Stimulated activated CD4-positive, alpha-beta T cell treated with anti-CD3 and anti-CD28 coated beads, Interleukin-1b, Interleukin-23, amount 100 ng/mL, for 1 hour (primary cell): ENCODE results near the gene CFAP53.
"Not testable (repeated sequence)": the region's sequence is repeated elsewhere in the genome, so short reads cannot be mapped to it uniquely, and the experiment has no call there.

ENCODE experiments used
- DNase-seq, 2 donors: peaks; one replicate each; pipeline ENCODE4 v3.0.0-alpha.2; 2020; ENCODE audit warnings: low read depth in 2 of 2

Gene CFAP53

GRCh38 chr18:50266248-50266704 lies at the start of gene CFAP53:
Gene CFAP53, minus strand, starts transcription at chr18:50266495. Its CDS starts 91 bp downstream, at chr18:50266404.
- DNase-seq: peak; percentile 36 to 55

GRCh38 chr18:50315100-50315871 lies 49.0 kb upstream of the CFAP53 start:
- DNase-seq: no peak

- no peak for DNase-seq
Observed at GRCh38 chr18:50313873-50314460, 47.7 kb upstream of the CFAP53 start.

- no peak for DNase-seq
Observed at GRCh38 chr18:50313031-50313607, 46.8 kb upstream of the CFAP53 start.

- DNase-seq: no peak
Observed at GRCh38 chr18:50312296-50313030, 46.2 kb upstream of the CFAP53 start.

- no peak for DNase-seq
Observed at GRCh38 chr18:50311650-50312049, 45.4 kb upstream of the CFAP53 start.

- DNase-seq: no peak
Observed at GRCh38 chr18:50310080-50310479, 43.8 kb upstream of the CFAP53 start.

- not testable (repeated sequence) for DNase-seq
Observed at GRCh38 chr18:50308851-50309250, 42.6 kb upstream of the CFAP53 start.

- DNase-seq: peak; percentile 72 to 75
Observed at GRCh38 chr18:50307738-50308470, 41.6 kb upstream of the CFAP53 start.

GRCh38 chr18:50307400-50307737 lies 41.1 kb upstream of the CFAP53 start:
- DNase-seq: no peak

GRCh38 chr18:50306944-50307343 lies 40.6 kb upstream of the CFAP53 start:
- DNase-seq: no peak

GRCh38 chr18:50301074-50301473 lies 34.8 kb upstream of the CFAP53 start:
- DNase-seq: no peak

GRCh38 chr18:50299626-50300388 lies 33.5 kb upstream of the CFAP53 start:
- no peak for DNase-seq

GRCh38 chr18:50298443-50299284 lies 32.4 kb upstream of the CFAP53 start:
- no peak for DNase-seq

- DNase-seq: no peak
Observed at GRCh38 chr18:50297621-50298442, 31.5 kb upstream of the CFAP53 start.

GRCh38 chr18:50293039-50293438 lies 26.7 kb upstream of the CFAP53 start:
- no peak for DNase-seq

GRCh38 chr18:50289108-50289443 lies 22.8 kb upstream of the CFAP53 start:
- no peak for DNase-seq

GRCh38 chr18:50288348-50289107 lies 22.2 kb upstream of the CFAP53 start:
- not testable (repeated sequence) for DNase-seq
